Neural cell (in vitro differentiated cells): ENCODE data around the gene BTN1A1. TPM values are rescaled to one million over a fixed set of nuclear protein-coding genes. Genes with fewer than 3 reads are reported as not detected.

ENCODE experiments used
- H2AFZ ChIP-seq: fragments of 200-600, 300-800 bp; sonication (generic), shearing (Covaris generic); 2 replicates; pipeline ENCODE4 v1.6.0; 2014; ENCODE audit warnings: low read depth, mild to moderate bottlenecking, antibody characterized with exemption, low read length, moderate library complexity
- H3F3A ChIP-seq: fragments of 200-600 bp; shearing (Covaris generic); 2 replicates; pipeline ENCODE4 v1.6.1; 2016; ENCODE audit warnings: mild to moderate bottlenecking, moderate library complexity, mixed read lengths, antibody characterized with exemption, low read length; ENCODE audit not compliant: insufficient read depth, poor library complexity, severe bottlenecking
- H3K27ac ChIP-seq: fragments of 200-600, 300-800 bp; sonication (generic), shearing (Covaris generic); 2 replicates; pipeline ENCODE4 v1.5.1; 2014; ENCODE audit warnings: mild to moderate bottlenecking, low read length, moderate library complexity
- H3K27me3 ChIP-seq: fragments of 300-800, 200-600 bp; sonication (generic), shearing (Covaris generic); 2 replicates; pipeline ENCODE4 v1.6.0; 2014; ENCODE audit warnings: mild to moderate bottlenecking, low read depth, low read length, moderate library complexity; ENCODE audit not compliant: insufficient read depth
- H3K36me3 ChIP-seq: fragments of 300-800, 200-600 bp; sonication (generic), shearing (Covaris generic); 2 replicates; pipeline ENCODE4 v1.5.1; 2014; ENCODE audit warnings: mild to moderate bottlenecking, antibody characterized with exemption, low read length, moderate library complexity; ENCODE audit not compliant: insufficient read depth
- H3K4me2 ChIP-seq: fragments of 300-800, 200-600 bp; sonication (generic), shearing (Covaris generic); 2 replicates; pipeline ENCODE4 v1.6.0; 2014; ENCODE audit warnings: mild to moderate bottlenecking, low read length
- H3K4me3 ChIP-seq: fragments of 300-800, 200-600 bp; sonication (generic), shearing (Covaris generic); 2 replicates; pipeline ENCODE4 v1.5.1; 2014; ENCODE audit warnings: mild to moderate bottlenecking, low read length, moderate library complexity
- H3K79me2 ChIP-seq: fragments of 200-600 bp; shearing (Covaris generic); replicated peaks from 2 replicates; pipeline ENCODE4 v1.6.0; 2014; ENCODE audit warnings: mild to moderate bottlenecking, low read length, moderate library complexity; ENCODE audit not compliant: insufficient read depth
- H3K9ac ChIP-seq: fragments of 300-800, 200-600 bp; sonication (generic), shearing (Covaris generic); 2 replicates; pipeline ENCODE4 v1.6.1; 2016; ENCODE audit warnings: mild to moderate bottlenecking, low read length, mixed read lengths
- H3K9me2 ChIP-seq: fragments of 200-600 bp; shearing (Covaris generic); 2 replicates; pipeline ENCODE4 v1.6.1; 2016; ENCODE audit warnings: mild to moderate bottlenecking, low read length, mixed read lengths; ENCODE audit not compliant: insufficient read depth
- H3K9me3 ChIP-seq: fragments of 200-600, 300-800 bp; sonication (generic), shearing (Covaris generic); 2 replicates; pipeline ENCODE4 v1.6.1; 2016; ENCODE audit warnings: mild to moderate bottlenecking, mixed run types, low read length, moderate library complexity, mixed read lengths
- H4K20me1 ChIP-seq: fragments of 200-600 bp; shearing (Covaris generic); 2 replicates; pipeline ENCODE4 v1.6.1; 2016; ENCODE audit warnings: mild to moderate bottlenecking, mixed run types; ENCODE audit not compliant: insufficient read depth
- EP300 ChIP-seq: fragments of 450-650 bp; conservative IDR thresholded peaks from 2 replicates; pipeline ENCODE4 v1.6.1; 2014; ENCODE audit warnings: antibody characterized with exemption, mild to moderate bottlenecking, moderate library complexity; ENCODE audit not compliant: poor library complexity, severe bottlenecking
- EZH2 ChIP-seq: fragments of 200-600, 300-800 bp; shearing (Covaris generic), sonication (generic); IDR thresholded peaks from 2 replicates; pipeline ENCODE4 v1.6.1; 2014; ENCODE audit warnings: antibody characterized with exemption, low read length, borderline replicate concordance, mild to moderate bottlenecking; ENCODE audit not compliant: insufficient read depth, poor library complexity, severe bottlenecking
- MXI1 ChIP-seq: fragments of 450-650 bp; conservative IDR thresholded peaks from 2 replicates; pipeline ENCODE4 v1.6.1; 2014; ENCODE audit warnings: antibody characterized with exemption, mild to moderate bottlenecking; ENCODE audit not compliant: poor library complexity, severe bottlenecking
- POLR2AphosphoS5 ChIP-seq: IDR thresholded peaks from 2 replicates; pipeline ENCODE4 v1.6.1; 2012
- RAD21 ChIP-seq: fragments of 450-650 bp; conservative IDR thresholded peaks from 2 replicates; pipeline ENCODE4 v1.6.1; 2014; ENCODE audit warnings: antibody characterized with exemption, mild to moderate bottlenecking, moderate library complexity
- SMC3 ChIP-seq: fragments of 450-650 bp; conservative IDR thresholded peaks from 2 replicates; pipeline ENCODE4 v1.6.1; 2014; ENCODE audit warnings: antibody characterized with exemption, mild to moderate bottlenecking, moderate library complexity; ENCODE audit not compliant: poor library complexity
- TAF1 ChIP-seq: IDR thresholded peaks from 2 replicates; pipeline ENCODE4 v1.6.1; 2012; ENCODE audit warnings: low read depth
- polyA plus RNA-seq: library from polyadenylated mRNA; depleted of rRNA; stranded (reverse); fragments of >200 nt; gene quantifications from 2 replicates; pipeline ENCODE4 v1.2.3, GENCODE V29; 2014
- TF ChIP-seq, protein P1 (sequence below): IDR thresholded peaks from 2 replicates; pipeline ENCODE4 v1.6.1; 2012; ENCODE audit warnings: borderline replicate concordance
- TF ChIP-seq, protein P2 (sequence below): fragments of 450-650 bp; IDR thresholded peaks from 2 replicates; pipeline ENCODE4 v1.5.1; 2014; ENCODE audit warnings: antibody characterized with exemption, mild to moderate bottlenecking, moderate library complexity; ENCODE audit not compliant: poor library complexity, severe bottlenecking

The BTN1A1 gene
- polyA plus RNA-seq, 1 donor from 2014 or later: not detected

DNA sequence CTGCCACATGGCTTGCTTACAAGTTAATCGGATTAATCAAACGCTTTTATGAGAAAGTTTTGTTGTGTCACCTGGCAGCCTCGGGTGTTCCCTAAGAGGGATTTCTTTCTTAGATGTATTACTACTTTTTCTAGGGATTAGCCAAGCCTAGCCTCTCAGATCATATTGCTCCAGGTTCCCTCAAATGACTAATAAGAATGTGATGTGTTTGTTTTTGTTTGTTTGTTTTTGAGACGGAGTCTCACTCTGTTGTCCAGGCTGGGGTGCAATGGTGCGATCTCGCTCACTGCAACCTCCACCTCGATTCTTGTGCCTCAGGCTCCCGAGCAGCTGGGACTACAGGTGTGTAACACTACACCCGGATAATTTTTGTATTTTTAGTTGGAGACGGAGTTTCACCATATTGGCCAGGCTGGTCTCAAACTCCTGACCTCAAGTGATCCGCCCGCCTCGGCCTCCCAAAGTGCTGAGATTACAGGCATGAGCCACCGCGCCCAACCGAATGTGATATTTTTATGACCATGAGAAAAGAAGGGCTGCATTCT is 39.0 kb downstream of the BTN1A1 start:
- Histone ChIP-seq H3K27ac (peak overlapping the region; percentile 93), H2AFZ (no peak overlapping the region)

DNA sequence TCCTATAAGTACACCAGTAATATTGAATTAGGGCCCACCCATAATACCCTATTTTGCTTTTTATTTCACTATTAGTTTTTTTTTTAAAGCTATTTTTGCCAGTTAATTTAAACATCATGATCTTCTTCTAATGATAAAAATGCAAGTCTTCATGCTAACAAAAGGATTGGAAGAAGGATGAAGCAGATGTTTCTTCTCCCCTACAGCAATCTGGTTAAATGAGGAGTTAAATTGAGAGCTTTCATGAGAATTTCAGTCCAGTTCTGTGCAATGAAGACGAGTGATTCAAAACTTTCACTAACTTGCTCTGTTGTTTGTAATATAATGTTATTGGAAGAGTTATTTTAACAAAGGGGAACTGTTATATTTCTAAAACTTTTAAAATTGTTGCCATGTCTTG is 41.5 kb downstream of the BTN1A1 start:
- H3K9me3 ChIP-seq: no peaks in the 10 kb centered on the region
- peaks cover 9% of the 10 kb centered on the region for H3K36me3 ChIP-seq
- no peak overlapping the region for H3K27ac ChIP-seq
- no peaks in the 10 kb centered on the region for H3K9me2 ChIP-seq
- no peaks in the 10 kb centered on the region for H3K27me3 ChIP-seq
- no peak overlapping the region for H2AFZ ChIP-seq
- H3K79me2 ChIP-seq: peaks cover 12% of the 10 kb centered on the region
- no peak overlapping the region for H3K9ac ChIP-seq
- peaks cover 7% of the 10 kb centered on the region for H3F3A ChIP-seq
- H4K20me1 ChIP-seq: no peaks in the 10 kb centered on the region
- TF ChIP-seq EP300: no peak
- TF ChIP-seq POLR2AphosphoS5: no peak
- TF ChIP-seq, protein P1, sequence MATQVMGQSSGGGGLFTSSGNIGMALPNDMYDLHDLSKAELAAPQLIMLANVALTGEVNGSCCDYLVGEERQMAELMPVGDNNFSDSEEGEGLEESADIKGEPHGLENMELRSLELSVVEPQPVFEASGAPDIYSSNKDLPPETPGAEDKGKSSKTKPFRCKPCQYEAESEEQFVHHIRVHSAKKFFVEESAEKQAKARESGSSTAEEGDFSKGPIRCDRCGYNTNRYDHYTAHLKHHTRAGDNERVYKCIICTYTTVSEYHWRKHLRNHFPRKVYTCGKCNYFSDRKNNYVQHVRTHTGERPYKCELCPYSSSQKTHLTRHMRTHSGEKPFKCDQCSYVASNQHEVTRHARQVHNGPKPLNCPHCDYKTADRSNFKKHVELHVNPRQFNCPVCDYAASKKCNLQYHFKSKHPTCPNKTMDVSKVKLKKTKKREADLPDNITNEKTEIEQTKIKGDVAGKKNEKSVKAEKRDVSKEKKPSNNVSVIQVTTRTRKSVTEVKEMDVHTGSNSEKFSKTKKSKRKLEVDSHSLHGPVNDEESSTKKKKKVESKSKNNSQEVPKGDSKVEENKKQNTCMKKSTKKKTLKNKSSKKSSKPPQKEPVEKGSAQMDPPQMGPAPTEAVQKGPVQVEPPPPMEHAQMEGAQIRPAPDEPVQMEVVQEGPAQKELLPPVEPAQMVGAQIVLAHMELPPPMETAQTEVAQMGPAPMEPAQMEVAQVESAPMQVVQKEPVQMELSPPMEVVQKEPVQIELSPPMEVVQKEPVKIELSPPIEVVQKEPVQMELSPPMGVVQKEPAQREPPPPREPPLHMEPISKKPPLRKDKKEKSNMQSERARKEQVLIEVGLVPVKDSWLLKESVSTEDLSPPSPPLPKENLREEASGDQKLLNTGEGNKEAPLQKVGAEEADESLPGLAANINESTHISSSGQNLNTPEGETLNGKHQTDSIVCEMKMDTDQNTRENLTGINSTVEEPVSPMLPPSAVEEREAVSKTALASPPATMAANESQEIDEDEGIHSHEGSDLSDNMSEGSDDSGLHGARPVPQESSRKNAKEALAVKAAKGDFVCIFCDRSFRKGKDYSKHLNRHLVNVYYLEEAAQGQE: no peak
- TF ChIP-seq MXI1: no peak
- TF ChIP-seq, protein P2, sequence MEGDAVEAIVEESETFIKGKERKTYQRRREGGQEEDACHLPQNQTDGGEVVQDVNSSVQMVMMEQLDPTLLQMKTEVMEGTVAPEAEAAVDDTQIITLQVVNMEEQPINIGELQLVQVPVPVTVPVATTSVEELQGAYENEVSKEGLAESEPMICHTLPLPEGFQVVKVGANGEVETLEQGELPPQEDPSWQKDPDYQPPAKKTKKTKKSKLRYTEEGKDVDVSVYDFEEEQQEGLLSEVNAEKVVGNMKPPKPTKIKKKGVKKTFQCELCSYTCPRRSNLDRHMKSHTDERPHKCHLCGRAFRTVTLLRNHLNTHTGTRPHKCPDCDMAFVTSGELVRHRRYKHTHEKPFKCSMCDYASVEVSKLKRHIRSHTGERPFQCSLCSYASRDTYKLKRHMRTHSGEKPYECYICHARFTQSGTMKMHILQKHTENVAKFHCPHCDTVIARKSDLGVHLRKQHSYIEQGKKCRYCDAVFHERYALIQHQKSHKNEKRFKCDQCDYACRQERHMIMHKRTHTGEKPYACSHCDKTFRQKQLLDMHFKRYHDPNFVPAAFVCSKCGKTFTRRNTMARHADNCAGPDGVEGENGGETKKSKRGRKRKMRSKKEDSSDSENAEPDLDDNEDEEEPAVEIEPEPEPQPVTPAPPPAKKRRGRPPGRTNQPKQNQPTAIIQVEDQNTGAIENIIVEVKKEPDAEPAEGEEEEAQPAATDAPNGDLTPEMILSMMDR: no peak
- H3K4me2 ChIP-seq: no peak overlapping the region
- H3K4me3 ChIP-seq: no peak overlapping the region

More for the DNA sequence above, 39.0 kb downstream of the BTN1A1 start:
- Histone ChIP-seq H3K4me3 (peak overlapping the region; percentile 93), H4K20me1 (no peaks in the 10 kb centered on the region), H3K27me3 (no peaks in the 10 kb centered on the region), H3K36me3 (no peaks in the 10 kb centered on the region), H3K4me2 (peak overlapping the region; percentile 85), H3K79me2 (peaks cover 12% of the 10 kb centered on the region), H3K9me3 (no peaks in the 10 kb centered on the region), H3K9ac (peak overlapping the region; percentile 78), H3F3A (peaks cover 12% of the 10 kb centered on the region), H3K9me2 (no peaks in the 10 kb centered on the region)
- no peak for TF ChIP-seq RAD21
- TF ChIP-seq, protein P2: no peak
- no peak for TF ChIP-seq MXI1
- no peak for TF ChIP-seq TAF1
- no peak for TF ChIP-seq POLR2AphosphoS5
- TF ChIP-seq SMC3: no peak
- TF ChIP-seq, protein P1: no peak
- TF ChIP-seq EP300: no peak
- no peak for TF ChIP-seq EZH2
